Epidermal melanocyte (primary cell): Measurements from ENCODE around the gene TMEM43.
"Not testable (repeated sequence)": the region's sequence is repeated elsewhere in the genome, so short reads cannot be mapped to it uniquely, and the experiment has no call there.

Experiments used
- DNase-seq: peaks from one replicate; pipeline ENCODE4 v3.0.0; 2011; ENCODE audit warnings: low spot score; ENCODE audit not compliant: insufficient read length

The TMEM43 gene, protein sequence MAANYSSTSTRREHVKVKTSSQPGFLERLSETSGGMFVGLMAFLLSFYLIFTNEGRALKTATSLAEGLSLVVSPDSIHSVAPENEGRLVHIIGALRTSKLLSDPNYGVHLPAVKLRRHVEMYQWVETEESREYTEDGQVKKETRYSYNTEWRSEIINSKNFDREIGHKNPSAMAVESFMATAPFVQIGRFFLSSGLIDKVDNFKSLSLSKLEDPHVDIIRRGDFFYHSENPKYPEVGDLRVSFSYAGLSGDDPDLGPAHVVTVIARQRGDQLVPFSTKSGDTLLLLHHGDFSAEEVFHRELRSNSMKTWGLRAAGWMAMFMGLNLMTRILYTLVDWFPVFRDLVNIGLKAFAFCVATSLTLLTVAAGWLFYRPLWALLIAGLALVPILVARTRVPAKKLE

DNA sequence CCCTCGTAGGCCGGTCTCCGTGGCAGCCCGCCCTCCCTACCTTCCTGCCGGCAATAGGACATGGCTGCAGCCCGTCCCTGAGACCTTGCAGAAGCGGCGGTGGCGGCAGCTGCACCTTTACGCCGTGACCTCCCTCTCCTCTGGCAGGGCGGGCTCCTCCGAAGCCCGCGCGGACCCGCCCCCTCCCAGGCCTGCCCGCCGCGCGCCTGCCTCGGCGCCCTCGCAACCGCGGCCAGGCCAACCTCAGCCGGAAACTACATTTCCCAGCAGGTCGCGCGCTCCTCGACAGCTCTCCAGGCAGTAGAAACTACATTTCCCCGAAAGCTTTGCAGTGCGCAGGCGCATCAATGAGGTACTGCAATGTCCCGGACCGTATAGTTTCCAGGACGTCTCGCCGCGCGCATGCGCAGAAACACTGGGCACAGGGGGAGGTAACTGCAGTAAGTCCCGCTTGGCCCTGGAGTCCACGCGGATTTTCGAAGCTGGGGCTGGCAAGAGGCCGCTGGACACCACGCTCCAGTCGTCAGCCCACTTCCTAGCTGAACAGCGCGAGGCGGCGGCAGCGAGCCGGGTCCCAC lies at the start of gene TMEM43, which contains the start of gene CHCHD4:
TMEM43 (plus strand) TSS at position 438 of the 578 bp plus-strand sequence. CDS start 142 bp downstream, outside the sequence.
CHCHD4 (minus strand) TSS at position 256 of the 578 bp plus-strand sequence; CDS start at position 62, 194 bp downstream.
- peak; percentile 99 for DNase-seq

DNA sequence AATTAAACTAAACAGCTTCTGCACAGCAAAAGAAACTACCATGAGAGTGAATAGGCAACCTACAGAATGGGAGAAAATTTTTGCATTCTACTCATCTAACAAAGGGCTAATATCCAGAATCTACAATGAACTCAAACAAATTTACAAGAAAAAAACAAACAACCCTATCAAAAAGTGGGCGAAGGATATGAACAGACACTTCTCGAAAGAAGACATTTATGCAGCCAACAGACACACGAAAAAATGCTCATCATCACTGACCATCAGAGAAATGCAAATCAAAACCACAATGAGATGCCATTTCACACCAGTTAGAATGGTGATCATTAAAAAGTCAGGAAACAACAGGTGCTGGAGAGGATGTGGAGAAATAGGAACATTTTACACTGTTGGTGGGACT lies 49.6 kb upstream of the TMEM43 start:
- not testable (repeated sequence) for DNase-seq

DNA sequence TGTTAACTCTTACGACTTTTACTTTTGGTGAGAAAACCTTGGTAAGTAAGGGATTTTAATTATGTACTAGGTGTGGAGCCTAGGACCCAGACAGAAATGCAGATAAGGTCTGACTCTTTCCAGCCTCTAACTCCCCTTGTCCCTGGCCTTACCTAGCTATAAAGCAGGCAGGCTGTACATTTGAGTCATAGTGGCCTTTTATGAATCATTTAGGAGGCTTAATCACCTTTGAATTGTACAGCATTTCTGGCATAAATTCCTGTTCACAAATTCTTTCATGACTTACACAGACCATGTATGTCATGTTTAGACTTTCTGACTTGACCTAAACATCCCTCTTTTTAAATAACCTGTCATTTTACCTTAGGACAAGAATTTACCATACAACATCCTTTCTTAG lies 47.5 kb upstream of the TMEM43 start:
- DNase-seq = no peak

DNA sequence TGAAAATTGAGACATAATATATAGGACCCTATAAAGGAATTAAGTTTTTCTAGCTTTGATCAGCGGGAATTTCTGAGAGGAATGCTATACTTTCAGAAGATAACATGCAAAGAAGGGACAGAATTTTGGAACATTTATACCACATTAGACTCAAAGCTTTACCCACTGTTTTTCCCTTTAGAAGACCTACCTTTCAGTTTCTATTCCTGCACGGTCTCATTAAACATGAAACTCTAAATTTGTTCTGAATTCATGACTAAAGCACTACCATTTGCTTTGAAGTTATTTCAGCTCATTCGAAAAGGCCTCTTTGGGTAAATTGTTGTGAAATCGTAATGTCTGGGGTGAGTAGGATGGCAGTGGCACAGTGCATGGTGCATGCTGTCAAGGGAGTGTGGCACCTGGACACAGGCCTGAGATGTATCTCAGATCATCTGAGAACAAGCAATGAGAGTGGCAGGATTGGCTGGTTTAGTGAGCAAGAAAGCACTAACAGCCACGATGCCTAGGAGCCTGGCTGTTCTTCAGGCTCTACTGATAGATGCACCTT lies 42.7 kb upstream of the TMEM43 start:
- DNase-seq = no peak

DNA sequence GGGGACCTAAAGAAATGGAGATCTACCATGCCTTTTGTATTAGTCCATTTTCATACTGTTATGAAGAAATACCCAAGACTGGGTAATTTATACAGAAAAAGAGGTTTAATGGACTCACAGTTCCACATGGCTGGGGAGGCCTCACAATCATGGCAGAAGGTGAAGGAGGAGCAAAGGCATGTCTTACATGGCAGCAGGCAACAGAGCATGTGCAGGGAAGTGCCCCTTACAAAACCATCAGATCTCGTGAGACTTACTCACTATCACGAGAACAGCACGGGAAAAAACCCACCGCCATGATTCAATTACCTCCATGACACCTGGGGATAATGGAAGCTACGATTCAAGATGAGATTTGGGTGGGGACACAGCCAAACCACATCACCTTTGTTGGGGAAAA lies 37.4 kb upstream of the TMEM43 start:
- not testable (repeated sequence) for DNase-seq

DNA sequence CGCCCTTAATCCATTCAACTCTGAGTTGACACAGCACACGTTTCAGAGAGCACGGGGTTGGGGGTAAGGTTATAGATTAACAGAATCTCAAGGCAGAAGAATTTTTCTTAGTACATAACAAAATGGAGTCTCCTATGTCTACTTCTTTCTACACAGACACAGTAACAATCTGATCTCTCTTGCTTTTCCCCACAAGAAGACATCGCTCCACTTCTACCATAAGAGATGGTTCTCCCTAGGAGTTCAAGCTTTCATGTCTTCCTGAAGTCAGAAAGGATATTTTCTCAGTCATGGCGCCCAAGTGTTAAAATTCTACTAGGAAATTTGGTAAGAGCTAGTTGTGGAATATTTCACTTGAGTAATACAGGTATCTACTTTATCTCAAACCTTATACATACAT lies 32.9 kb upstream of the TMEM43 start:
- not testable (repeated sequence) for DNase-seq

DNA sequence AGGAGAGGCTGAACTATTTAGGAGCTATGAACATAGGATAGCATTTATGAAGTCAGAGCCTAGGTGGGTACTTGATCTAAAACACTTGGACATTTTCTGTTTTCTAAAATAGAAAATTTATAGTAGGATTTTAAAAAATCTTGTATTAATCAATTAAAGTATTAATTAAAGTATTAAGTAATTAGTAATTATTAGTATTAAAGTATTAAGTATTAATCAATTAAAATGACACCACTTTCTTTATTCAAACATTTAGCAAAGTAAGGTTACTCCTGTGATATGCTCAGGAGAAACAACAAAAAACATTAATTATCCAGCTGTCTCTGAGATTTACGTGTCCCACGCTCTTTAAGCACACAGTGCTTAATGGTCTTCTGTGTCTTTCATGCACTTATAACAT lies 32.4 kb upstream of the TMEM43 start:
- DNase-seq = no peak

DNA sequence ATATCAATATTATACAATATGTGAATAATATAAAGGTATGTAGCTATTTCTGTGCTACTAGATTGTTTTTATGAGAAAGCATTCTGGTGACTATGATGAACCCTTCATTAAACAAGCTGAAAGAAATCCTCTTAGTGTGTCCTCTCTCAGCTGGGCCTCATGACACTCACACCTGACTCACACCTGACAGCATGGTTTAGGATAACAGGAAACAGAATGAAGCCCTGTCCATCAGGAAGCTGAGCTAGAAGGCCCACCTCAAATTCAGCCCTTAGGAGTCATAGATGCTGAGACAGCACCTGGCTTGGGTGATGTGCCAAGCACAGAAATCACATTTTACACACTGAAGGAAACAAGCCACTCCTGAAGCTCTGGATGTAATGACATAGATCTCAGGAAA lies 31.0 kb upstream of the TMEM43 start:
- no peak for DNase-seq

DNA sequence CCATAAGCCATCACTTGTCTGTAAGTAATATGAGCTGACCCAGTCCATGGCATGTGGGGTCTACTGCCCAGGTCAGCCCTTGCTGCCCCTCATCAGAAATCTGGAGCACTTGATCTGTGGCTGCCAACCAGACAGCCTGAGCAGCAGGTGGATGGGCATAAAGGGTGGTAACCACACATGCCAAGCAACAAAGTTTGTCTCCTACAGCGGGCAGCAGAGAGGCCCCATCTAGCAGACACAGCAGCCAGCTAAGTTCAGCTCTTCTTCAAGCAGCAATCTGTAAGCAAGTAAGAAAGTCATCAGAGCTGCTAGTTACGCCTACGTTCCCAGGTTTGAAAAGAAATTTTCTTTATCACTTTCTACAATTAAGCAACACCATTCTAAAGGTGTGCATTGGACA lies 28.1 kb upstream of the TMEM43 start:
- DNase-seq = no peak

DNA sequence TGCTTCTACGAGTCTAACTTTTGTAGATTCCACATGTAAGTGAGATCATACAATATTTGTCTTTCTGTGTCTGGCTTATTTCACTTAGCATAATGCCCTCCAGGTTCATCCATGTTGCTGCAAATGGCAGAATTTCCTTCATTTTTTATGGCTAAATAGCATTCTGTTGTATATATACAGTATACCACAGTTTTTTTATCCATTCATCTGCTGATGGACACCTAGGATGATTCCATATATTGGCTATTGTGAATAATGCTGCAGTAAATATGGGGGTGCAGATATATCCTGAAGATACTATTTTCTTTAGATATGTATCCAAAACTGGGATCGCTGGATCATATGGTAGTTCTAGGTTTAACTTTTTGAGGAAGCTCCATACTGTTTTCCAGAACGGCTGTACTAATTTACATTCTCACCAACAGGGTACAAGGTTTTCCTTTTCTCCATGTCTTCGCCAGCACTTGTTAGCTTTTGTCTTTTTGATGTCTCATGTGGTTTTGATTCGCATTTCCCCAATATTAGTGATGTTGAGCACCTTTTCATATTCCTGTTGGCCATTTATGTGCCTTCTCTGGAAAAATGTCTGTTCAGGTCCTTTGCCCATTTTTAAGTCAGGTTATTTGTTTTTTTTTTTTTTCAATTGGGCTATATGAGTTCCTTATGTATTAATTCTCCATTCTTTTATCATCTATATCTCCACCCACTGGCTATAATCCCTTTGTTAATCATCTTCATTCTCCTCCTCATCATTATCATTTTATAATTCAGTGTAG lies 27.0 kb upstream of the TMEM43 start:
- DNase-seq = no peak

DNA sequence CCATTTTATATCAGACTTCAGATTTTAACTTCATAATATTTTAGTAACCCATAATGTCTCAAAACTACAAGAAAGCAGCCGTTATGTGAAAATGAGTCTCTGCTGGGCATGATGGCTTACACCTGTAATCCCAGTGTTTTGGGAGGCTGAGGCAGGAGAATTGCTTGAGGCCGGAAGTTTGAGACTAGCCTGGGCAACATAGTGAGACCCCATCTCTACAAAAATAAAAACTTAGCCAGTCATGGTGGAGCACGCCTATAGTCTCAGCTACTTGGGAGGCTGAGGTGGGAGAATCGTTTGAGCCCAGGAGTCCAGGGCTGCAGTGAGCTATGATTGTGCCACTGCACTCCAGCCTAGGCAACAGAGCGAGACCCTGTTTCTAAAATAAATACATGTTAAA lies 15.0 kb upstream of the TMEM43 start:
- DNase-seq = not testable (repeated sequence)

DNA sequence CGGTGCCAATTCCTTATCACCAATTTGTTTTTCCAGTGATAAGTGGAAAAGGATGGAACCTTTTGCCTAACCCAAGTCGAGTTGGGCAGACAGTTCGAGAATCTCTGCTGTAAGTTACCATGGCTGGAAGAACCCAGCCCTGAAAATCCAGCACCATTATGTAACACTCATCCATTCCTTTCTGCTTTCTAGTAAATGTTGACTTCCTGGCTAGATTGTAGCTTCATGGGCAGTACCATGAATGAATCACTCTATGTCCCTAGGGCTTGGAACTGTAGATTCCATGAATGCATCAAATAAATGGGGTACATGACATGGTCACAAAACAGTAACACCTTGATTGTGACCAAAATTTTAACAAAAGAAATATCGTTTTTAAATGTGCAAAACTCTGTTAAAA lies 14.2 kb upstream of the TMEM43 start:
- DNase-seq = no peak

DNA sequence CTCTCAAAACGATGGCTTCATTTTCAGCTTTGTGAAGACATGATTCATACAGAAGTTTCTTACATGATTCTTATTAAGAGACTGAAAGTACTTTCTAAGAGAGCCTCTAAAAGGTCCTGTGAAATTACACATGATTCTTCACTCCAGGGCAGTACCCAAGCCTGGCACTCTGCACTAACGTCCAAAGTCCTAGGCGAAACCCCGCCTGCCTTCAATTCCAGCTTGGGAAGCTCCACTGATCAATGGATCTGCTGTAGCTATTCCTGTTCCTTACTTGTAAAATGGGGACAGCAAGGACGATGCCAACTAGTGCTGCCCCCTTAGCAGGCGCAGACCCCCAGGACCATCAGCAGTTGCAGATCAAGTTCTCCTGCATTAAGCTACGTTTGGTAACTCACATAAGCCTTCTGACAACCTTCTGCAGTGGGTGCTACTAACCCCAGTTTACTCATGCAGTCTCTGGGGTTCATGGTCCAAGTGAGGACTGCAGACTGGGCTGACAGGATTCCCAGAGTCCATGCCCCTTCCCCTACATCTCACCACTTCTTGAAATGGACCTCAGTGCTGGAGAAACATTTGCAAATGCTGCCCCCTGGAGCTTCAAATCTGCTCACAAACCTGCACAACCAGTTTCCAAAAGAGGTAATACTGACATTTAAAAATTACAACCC lies 10.8 kb upstream of the TMEM43 start:
- no peak for DNase-seq

DNA sequence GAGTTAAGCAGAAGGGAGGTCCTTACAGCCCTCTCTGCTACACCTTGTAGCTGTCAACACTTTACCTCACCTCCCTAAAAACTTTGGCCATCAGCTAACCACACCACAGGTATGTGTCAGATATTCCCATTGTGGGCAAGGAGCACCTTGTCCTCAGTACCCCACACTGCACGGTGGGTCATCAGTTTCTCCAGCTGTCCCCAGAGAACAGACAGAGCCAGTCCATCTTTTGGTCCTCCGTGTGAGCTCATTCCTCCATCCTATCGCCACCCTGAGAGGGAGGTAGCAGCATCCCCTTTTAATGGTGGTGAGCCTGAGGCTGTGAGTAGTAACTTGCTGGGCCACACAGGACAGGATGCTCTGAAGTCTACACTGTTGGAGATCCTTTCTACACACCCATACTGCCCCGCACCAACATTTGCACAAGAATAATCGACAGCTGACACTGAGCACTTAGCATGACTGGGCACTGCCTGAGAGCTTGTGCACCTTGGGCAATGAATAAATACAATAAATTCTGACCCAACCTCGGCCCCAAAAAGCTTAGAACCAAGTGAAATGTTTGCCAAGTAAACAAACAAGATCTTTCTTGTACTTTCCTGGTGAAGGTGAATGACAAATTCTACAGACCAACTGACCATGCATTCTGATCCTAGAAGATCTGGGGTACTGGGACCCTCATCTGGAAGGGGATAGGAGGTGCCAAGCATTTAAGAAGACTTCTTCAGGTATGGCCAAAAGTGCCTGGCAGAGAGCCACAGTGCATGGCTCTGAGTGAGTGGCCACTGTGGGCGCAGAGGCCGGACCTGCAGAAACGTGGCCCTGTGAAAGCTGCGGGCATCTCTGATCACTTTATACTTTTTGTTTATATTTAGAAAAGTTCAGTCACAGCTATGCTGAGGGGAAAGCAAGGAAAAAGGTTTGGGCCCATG lies 7.1 kb upstream of the TMEM43 start:
- DNase-seq = no peak

DNA sequence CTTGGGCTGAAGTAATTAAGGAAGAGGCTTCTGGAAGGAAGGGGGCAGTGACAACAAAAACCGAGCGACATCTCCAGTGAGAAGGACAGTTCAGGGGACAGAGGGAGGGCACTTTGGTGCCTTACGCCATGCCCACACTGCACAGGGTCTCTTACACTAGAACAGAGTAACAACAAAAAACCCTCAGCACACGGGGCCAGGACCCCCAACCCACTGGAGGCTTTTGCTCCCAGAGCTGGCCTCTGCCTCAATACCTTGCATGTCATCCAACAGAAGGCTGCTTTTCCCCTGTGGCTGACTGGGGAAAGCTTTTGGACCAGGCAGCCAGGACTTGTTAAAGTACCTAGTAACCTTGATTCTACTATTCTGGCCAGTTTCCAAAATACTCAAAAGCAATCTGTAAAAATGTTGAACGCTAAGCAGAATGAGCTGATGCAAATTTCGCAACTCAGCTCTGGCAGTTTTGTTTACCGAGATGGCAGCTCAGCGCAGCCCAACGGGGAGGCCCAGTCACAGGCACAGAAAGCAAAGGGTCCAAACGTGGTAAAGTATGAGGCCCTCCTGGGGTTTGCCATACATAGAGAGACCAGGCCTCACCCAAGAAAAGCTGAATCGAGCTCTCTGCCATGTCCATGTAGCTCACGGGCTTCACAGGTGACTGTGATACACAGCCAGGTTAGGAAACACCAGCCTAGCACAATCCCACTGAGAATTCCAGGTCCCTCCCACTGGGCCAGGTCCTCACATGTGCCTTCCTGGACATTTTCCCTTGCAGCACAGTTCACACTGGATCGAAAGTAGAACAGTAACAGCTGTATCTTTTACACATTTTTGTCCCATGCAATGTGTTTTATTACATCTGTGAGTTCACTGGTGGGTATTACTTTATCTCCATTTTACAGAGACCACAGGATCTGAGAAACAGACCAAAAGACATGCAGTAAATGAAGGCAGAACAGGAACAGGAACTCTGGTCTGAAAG lies 6.2 kb upstream of the TMEM43 start:
- DNase-seq = no peak

DNA sequence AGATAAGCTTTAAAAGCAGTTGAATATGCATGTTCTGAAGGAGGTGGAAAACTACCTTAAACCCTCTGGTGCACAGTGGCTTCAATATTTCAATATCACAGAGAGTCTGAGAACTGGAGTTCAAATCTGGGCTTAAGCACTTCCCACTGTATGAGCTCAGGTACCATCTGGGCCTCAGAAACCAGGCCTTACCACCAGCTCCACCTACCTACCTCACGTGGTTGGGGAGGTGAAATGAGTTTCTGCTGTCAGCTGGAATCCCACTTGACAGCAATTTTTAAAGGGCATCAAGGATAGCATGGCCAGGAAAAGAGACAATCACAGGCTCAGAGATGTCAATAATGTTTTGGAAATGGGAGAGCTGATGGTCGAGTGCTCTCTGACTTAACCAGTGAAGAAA lies 5.2 kb upstream of the TMEM43 start:
- DNase-seq = no peak

DNA sequence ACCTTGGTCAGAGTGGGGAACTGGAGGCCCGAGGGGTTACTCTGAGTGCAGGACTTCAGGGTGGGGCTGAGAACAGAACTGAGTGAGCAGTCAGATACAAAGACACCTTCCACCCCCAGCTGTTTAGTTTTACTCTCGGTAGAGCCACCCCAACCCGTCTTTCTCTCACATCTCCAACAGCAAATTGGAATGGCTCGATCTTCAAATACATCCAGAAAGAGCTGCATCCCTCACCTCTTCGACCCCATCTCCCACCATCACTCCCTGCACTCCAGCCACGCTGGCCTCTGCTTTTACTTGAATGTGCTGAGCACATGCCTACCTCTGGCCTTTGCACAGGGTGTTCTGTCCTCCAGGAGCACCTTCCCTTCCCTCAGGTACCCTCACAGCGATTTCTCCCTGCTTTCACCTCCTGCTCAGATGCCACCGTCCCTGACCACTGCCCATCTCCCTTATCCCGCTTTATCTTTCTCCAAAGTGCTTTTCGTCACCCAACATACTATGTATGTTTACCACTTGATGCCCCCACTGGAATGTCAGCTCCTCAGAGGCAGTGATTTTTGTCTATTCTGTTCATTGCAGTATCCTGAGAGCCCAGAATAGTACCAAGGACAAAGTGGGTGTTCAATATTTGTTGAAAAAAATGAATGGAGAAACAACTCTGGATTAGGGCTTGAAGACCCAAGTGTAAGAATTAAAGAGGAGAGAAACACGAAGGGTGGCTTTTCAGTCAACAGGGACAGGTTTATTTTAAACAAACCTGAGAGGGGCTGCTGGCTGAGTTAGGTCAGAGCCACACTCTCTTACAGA lies 4.5 kb upstream of the TMEM43 start:
- no peak for DNase-seq

DNA sequence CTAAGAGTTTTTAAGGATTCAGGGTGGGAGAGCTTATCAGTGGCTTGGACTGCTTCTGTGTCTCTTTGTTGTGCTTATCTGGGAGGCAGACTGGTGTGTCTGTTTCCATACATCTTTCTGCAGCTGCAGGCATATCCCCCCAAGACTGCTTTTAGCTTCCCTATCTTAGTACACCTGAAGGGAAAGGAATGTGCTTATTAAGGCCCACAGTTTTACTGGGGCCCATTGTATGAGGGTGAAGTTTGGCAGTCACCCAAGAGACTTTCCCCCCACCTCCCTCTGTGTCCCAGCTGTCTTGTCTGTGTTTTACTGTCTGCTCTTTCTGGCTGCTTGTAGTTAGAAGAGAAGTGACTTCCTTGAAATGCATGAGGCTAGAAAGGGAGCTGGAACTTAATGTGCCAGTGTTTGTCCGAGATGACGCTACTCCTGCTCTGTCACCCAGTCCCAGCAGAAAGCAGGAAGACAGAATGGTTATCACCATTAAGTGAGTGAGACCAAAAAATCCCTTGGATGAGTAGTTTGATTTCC lies 3.9 kb upstream of the TMEM43 start:
- DNase-seq = not testable (repeated sequence)
